Brain microvascular endothelial cell (primary cell): Measurements from ENCODE around the gene UBXN10.

Experiments
- DNase-seq: peaks from one replicate; pipeline ENCODE4 v3.0.0-alpha.2; 2020
- H3K27ac ChIP-seq: fragments of 250-450 bp; sonication (Bioruptor Pico); 2 replicates; pipeline ENCODE4 v1.5.1; 2020; ENCODE audit warnings: mild to moderate bottlenecking, moderate library complexity
- H3K27me3 ChIP-seq: fragments of 250-450 bp; sonication (Bioruptor Pico); replicated peaks from 2 replicates; pipeline ENCODE4 v1.5.1; 2020; ENCODE audit warnings: mild to moderate bottlenecking
- H3K36me3 ChIP-seq: fragments of 250-450 bp; sonication (Bioruptor Pico); replicated peaks from 2 replicates; pipeline ENCODE4 v1.5.1; 2020; ENCODE audit warnings: mild to moderate bottlenecking
- H3K4me3 ChIP-seq: 2 replicates; pipeline ENCODE4 v1.5.1; 2011; ENCODE audit warnings: low read depth, mild to moderate bottlenecking, control low read depth, low read length, moderate library complexity
- CTCF ChIP-seq: IDR thresholded peaks from 2 replicates; pipeline ENCODE4 v1.5.1; 2011; ENCODE audit warnings: low read depth, mild to moderate bottlenecking, moderate library complexity, low read length, control low read depth, inconsistent platforms; ENCODE audit errors: missing control alignments
- in situ Hi-C: cut with HindIII; loops from 2 replicates; pipeline ENCODE4 v1.10.0; 2017; ENCODE audit warnings: low sequenced_read_pairs, low pct_ligation_motif_present

Gene UBXN10

GRCh38 chr1:20210736-20211460, 25.0 kb downstream of the UBXN10 start:
- no peak overlapping the region for H3K27ac ChIP-seq
- peaks cover 13% of the 10 kb centered on the region for H3K27me3 ChIP-seq
- DNase-seq = no peak
- no peak overlapping the region for H3K4me3 ChIP-seq
- in situ Hi-C loops = no loop called here
- no peaks in the 10 kb centered on the region for H3K36me3 ChIP-seq
- no peak for TF ChIP-seq CTCF

- Histone ChIP-seq H3K36me3 (no peaks in the 10 kb centered on the region), H3K27ac (no peak overlapping the region), H3K4me3 (no peak overlapping the region), H3K27me3 (peaks cover 13% of the 10 kb centered on the region)
- TF ChIP-seq CTCF = no peak
- in situ Hi-C loops = no loop called here
- DNase-seq = no peak
These were observed 25.6 kb downstream of the UBXN10 start for GRCh38 chr1:20211511-20211931.

- DNase-seq = no peak
- in situ Hi-C loops = no loop called here
- Histone ChIP-seq H3K36me3 (no peaks in the 10 kb centered on the region), H3K27me3 (peaks cover 13% of the 10 kb centered on the region), H3K4me3 (no peak overlapping the region), H3K27ac (no peak overlapping the region)
- TF ChIP-seq CTCF = no peak
These were observed 26.3 kb downstream of the UBXN10 start for GRCh38 chr1:20212085-20212684.

- Histone ChIP-seq H3K27me3 (peaks cover 13% of the 10 kb centered on the region), H3K27ac (no peak overlapping the region), H3K36me3 (no peaks in the 10 kb centered on the region), H3K4me3 (no peak overlapping the region)
- TF ChIP-seq CTCF = peak; percentile 81
- in situ Hi-C loops = no loop called here
- no peak for DNase-seq
These were observed 26.9 kb downstream of the UBXN10 start for GRCh38 chr1:20212685-20213331.

- in situ Hi-C loops = no loop called here
- no peak for TF ChIP-seq CTCF
- Histone ChIP-seq H3K36me3 (no peaks in the 10 kb centered on the region), H3K27ac (no peak overlapping the region), H3K27me3 (peaks cover 11% of the 10 kb centered on the region), H3K4me3 (no peak overlapping the region)
- DNase-seq = no peak
These were observed 29.8 kb downstream of the UBXN10 start for GRCh38 chr1:20215716-20216115.
